Body of pancreas (tissue), 4 donors: ENCODE measurements around the gene PGC. TPM values are rescaled to one million over a fixed set of nuclear protein-coding genes. Genes with fewer than 3 reads are reported as not detected.

Experiments used
- ATAC-seq: fragments of 150-250 bp; one replicate; pipeline ENCODE4 v1.9.1; 2016
- DNase-seq, 4 donors: peaks; one replicate each; pipeline ENCODE4 v3.0.0-alpha.2; 2019
- H3K27ac ChIP-seq, 4 donors: fragments of 200-600 bp; sonication (generic); 1 replicate in 3 of 4; 2 replicates in 1 of 4; pipeline versions ENCODE4 v1.5.1 to v1.6.1; 2016 to 2019; ENCODE audit warnings: mild to moderate bottlenecking in 1 of 4, mixed read lengths in 1 of 4, moderate library complexity in 1 of 4
- H3K27me3 ChIP-seq, 2 donors: fragments of 200-600 bp; sonication (generic); one replicate each; pipeline ENCODE4 v1.6.0; 2016; ENCODE audit warnings: mild to moderate bottlenecking in 1 of 2
- H3K36me3 ChIP-seq, 2 donors: fragments of 200-600 bp; sonication (generic); replicated peaks in 1 of 2; 2 replicates each; pipeline ENCODE4 v1.5.1; 2016; ENCODE audit warnings: low read depth in 2 of 2; ENCODE audit not compliant: insufficient read depth in 1 of 2
- H3K4me1 ChIP-seq: fragments of 200-600 bp; sonication (generic); one replicate; pipeline ENCODE4 v1.6.0; 2016
- H3K4me3 ChIP-seq, 2 donors: fragments of 200-600 bp; sonication (generic); 1 replicate in 1 of 2; 2 replicates in 1 of 2; pipeline ENCODE4 v1.5.1; 2016 to 2019
- H3K9me3 ChIP-seq, 3 donors: fragments of 200-600 bp; sonication (generic); 1 replicate in 2 of 3; 2 replicates in 1 of 3; pipeline ENCODE4 v1.5.1; 2016
- POLR2A ChIP-seq, 3 donors: fragments of 450-650 bp; IDR thresholded peaks; one replicate each; pipeline ENCODE4 v1.6.1; 2016; ENCODE audit warnings: antibody characterized with exemption in 3 of 3, mild to moderate bottlenecking in 2 of 3
- WGBS, 2 donors: methylation state at CpG; one replicate each; pipeline ENCODE4 v1.1.5; 2017; 5-methylcytosine and 5-hydroxymethylcytosine counted together
- intact Hi-C: fragments of 100-400 bp; cut with DNase I; formaldehyde crosslinking; loops from one replicate; pipeline ENCODE4 v1.15.1; 2023
- total RNA-seq, 2 donors: library from RNA; depleted of rRNA; stranded (reverse); fragments of >200 nt; gene quantifications; one replicate each; pipeline ENCODE4 v1.1.0, GENCODE V29; 2016
- TF ChIP-seq, protein P1 (sequence below), 7 experiments: fragments of 450-650 bp in 4 of 7; fragments of 200-600 bp in 3 of 7; sonication (generic) in 3 of 7; IDR thresholded peaks; one replicate each; pipeline ENCODE4 v1.5.1; 2016 to 2019; ENCODE audit warnings: antibody characterized with exemption in 7 of 7

PGC gene
- total RNA-seq, 2 donors from 2014 or later = 48.8 to 91.1 TPM

DNA sequence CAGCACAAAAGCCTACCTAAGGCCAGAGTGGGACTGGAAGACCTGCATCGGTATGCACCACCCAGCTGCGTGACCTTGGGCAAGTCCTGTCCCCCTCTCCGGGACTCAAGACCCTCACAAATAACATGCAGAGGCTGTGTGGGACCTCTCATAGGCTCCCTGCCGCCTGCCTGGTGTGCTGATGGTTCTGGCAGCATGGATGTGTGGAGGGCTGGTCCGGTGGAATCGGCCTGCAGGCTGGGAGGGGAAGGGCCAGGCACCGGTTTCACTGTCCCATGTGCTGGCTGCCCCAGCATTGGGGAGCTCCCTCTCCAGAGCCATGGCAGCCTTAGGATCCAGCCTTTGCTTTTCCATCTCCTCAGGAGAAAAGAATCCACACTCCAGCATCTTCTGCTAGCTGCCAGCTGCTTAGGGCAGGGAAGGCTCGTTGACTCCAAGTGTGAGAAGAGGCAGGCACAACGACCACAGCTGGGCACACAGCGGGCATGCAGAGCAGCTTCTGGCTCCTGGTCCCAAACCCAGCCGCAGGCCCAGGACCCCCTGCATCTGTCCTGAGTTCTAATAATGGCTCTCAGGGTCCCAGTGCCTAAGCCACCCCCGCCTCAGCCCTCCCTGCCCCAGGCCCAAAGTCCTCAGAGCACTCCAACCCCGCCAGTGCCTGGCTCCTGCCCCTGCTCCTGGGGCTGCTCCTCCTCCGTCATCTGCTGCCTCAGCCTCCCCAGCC is 44.3 kb downstream of the PGC start:
- H3K27me3 ChIP-seq = no peaks in the 10 kb centered on the region
- H3K27ac ChIP-seq = no peak overlapping the region
- H3K9me3 ChIP-seq = no peaks in the 10 kb centered on the region
- H3K36me3 ChIP-seq = no peaks in the 10 kb centered on the region
- peaks cover 6% of the 10 kb centered on the region for H3K4me1 ChIP-seq
- ATAC-seq (no peak), DNase-seq (no peak)
- no peak overlapping the region for H3K4me3 ChIP-seq
- intact Hi-C loops = no loop called here
- 87 to 92% methylated on average over 7 to 14 of the region's 14 CpGs for WGBS, 2 donors
- TF ChIP-seq POLR2A (IDR thresholded peaks at IDR 0.05) = no peak
- TF ChIP-seq, protein P1, sequence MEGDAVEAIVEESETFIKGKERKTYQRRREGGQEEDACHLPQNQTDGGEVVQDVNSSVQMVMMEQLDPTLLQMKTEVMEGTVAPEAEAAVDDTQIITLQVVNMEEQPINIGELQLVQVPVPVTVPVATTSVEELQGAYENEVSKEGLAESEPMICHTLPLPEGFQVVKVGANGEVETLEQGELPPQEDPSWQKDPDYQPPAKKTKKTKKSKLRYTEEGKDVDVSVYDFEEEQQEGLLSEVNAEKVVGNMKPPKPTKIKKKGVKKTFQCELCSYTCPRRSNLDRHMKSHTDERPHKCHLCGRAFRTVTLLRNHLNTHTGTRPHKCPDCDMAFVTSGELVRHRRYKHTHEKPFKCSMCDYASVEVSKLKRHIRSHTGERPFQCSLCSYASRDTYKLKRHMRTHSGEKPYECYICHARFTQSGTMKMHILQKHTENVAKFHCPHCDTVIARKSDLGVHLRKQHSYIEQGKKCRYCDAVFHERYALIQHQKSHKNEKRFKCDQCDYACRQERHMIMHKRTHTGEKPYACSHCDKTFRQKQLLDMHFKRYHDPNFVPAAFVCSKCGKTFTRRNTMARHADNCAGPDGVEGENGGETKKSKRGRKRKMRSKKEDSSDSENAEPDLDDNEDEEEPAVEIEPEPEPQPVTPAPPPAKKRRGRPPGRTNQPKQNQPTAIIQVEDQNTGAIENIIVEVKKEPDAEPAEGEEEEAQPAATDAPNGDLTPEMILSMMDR (IDR thresholded peaks at IDR 0.05) = no peak

DNA sequence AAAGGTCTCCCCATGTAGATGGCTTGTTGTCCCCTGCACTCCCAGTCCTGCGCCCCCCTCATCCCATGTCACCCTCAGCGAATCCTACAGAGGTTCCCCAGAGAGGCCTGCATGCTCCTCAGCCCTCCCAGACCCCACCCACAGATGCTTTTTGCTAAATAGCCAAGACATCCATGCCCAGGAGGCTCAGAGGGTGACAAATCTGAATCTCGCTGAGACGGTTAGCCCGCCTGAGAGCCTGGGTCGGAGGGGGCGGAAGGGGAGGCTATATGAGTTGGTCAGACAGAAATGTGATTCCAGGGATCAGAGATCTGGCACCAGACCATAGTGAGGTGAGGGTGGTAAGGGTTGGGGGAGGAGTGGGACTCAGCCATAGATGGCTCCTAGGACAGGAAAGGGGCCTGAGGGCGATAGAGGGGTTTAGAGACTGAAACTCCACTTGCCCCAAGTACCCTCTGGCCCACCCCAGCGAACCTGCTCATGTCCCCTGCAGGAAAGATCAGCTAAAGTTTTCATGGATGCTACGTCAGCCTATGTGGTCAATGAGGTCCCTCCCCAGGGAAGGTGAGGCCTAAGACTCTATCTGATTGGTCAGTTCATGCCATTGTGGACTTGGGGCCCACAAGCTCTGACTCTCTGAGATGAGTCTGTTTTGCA is 45.0 kb downstream of the PGC start:
- H3K27me3 ChIP-seq = no peaks in the 10 kb centered on the region
- H3K9me3 ChIP-seq = no peaks in the 10 kb centered on the region
- 91 to 98% methylated on average over 10 of the region's 10 CpGs for WGBS, 2 donors
- DNase-seq (no peak), ATAC-seq (no peak)
- TF ChIP-seq, protein P1 (IDR thresholded peaks at IDR 0.05) = no peak
- TF ChIP-seq POLR2A (IDR thresholded peaks at IDR 0.05) = no peak
- H3K4me3 ChIP-seq = no peak overlapping the region
- H3K4me1 ChIP-seq = peaks cover 6% of the 10 kb centered on the region
- no peaks in the 10 kb centered on the region for H3K36me3 ChIP-seq
- H3K27ac ChIP-seq = no peak overlapping the region
- intact Hi-C loops = no loop called here

DNA sequence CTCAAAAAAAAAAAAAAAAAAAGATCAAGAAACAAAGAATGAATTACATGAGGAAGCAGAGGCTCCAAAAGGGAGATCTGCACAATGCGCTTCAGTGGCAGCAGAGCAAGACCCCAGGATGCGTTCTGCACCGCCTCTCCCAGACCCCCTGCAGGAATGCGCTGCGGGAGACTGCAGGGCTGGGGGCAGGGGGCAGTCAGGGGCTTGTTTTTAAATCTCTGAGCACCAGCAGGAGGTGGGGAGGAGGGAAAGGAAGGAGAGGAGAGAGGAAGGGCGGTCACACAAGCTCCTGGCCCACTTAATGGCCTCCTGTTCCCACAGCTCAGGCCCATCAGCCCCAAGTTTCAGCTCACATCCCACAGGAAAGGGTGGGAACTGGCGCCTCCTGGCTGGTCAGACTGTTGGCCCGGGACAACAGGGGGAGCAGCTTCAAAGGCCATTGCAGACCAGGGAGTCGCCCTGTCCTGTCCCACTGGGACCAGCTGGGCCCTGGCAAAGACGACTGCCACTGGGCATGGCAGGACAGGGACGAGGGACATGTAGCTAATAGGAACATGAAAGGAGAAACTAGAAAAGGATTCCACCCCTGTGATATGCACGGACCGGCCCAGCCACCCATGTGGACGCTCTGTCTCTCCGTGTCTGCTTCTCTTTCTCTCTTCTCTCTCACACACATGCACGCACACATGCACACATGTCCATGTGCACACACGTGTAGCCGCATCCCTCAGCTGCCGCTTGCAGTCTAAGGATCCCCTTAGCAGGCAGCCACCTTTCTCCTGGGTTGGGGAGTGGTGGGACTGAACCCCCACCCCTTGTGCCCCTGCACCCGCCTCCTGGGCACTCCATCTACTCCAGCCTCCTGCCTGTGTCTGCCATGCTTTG is 46.5 kb downstream of the PGC start:
- Histone ChIP-seq H3K4me1 (peaks cover 3% of the 10 kb centered on the region), H3K9me3 (no peaks in the 10 kb centered on the region), H3K36me3 (no peaks in the 10 kb centered on the region), H3K27me3 (no peaks in the 10 kb centered on the region), H3K27ac (no peak overlapping the region), H3K4me3 (no peak overlapping the region)
- WGBS, 2 donors = 86 to 87% methylated on average over 20 of the region's 20 CpGs
- intact Hi-C loops = no loop called here
- no peak for DNase-seq
- ATAC-seq = no peak
- no peak for TF ChIP-seq POLR2A (IDR thresholded peaks at IDR 0.05)
- TF ChIP-seq, protein P1 (IDR thresholded peaks at IDR 0.05) = no peak

DNA sequence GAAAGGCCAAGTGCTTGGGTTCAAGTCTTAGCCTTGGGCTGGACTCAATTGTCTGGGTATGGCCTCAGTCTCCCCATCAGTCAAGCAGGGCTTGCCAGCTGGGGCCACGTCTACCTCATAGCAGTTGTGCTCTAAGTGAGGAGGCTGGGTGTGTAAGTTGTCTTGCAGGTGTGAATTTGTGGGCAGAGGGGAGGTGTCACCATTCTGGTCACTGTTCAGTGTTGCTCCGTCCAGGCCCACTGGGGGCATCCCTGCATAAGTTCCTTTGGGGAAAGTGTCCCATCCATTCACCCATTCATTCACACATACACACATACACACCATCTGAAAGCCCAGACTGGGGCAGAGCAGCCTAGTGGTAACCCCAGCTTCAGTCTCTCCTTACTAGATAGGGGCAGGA is 48.1 kb downstream of the PGC start:
- WGBS, 2 donors = 89 to 93% methylated on average over 2 of the region's 2 CpGs
- Histone ChIP-seq H3K27ac (no peak overlapping the region), H3K36me3 (no peaks in the 10 kb centered on the region), H3K9me3 (no peaks in the 10 kb centered on the region), H3K4me1 (no peaks in the 10 kb centered on the region), H3K27me3 (no peaks in the 10 kb centered on the region), H3K4me3 (no peak overlapping the region)
- ATAC-seq (no peak), DNase-seq (no peak)
- no peak for TF ChIP-seq POLR2A (IDR thresholded peaks at IDR 0.05)
- TF ChIP-seq, protein P1 (IDR thresholded peaks at IDR 0.05) = no peak
- intact Hi-C loops = no loop called here
